Measurements from ENCODE around the gene ARHGEF17.

ARHGEF17 gene

DNA sequence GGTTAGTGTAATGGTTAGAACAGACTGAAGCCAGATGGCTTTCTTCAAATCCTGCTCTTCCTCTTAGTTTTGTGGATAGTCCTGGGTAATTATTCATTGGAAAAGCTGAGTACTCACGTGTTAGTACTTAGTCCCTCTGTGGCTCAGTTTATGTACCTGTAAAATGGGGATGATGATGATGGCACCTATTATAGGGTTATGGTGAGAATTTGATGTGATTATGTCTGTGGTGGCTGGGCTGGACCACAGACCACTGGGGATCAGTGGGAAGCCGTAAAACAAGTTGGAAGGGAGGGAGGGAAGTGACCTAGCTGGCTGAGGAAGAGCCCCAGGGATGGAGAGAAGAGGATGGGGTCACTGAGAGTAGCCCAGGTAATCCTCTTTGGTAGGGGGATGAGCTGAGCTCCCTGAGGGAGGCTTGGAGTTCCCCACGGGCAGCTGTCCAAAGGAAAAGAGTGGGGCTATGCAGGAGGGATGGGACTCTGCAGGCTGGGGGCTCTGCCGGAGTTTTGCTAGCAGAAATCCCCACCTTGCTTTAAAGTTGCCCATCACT, 19.8 kb downstream of the ARHGEF17 start:
- TF ChIP-seq, protein P1, sequence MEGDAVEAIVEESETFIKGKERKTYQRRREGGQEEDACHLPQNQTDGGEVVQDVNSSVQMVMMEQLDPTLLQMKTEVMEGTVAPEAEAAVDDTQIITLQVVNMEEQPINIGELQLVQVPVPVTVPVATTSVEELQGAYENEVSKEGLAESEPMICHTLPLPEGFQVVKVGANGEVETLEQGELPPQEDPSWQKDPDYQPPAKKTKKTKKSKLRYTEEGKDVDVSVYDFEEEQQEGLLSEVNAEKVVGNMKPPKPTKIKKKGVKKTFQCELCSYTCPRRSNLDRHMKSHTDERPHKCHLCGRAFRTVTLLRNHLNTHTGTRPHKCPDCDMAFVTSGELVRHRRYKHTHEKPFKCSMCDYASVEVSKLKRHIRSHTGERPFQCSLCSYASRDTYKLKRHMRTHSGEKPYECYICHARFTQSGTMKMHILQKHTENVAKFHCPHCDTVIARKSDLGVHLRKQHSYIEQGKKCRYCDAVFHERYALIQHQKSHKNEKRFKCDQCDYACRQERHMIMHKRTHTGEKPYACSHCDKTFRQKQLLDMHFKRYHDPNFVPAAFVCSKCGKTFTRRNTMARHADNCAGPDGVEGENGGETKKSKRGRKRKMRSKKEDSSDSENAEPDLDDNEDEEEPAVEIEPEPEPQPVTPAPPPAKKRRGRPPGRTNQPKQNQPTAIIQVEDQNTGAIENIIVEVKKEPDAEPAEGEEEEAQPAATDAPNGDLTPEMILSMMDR (IDR thresholded peaks at IDR 0.05), result no peak

DNA sequence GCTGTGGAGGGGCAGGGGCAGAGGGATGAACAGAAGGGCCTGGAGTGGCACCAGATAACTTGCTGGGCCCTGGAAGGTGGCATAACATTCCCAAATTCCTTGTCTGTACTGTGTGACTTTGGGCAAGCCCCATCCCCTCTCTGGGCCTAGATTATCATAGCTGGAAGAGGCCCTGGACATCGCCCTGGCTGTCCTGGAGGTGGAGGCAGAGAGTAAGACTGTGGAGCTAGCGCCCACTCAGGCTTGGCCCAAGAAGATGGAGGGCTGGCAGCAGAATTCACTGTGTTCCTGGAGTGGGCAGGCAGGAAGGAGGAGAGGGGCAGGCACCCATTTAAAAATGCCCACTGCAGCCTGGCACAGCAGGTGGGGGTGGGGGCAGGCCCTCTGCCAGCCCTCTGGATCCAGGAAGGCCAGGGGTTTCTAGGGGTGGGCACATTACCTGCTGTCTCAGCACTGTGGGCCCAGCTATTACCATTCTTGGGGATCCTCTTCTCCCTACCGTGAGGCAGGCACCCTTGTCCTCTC, 22.6 kb downstream of the ARHGEF17 start:
- TF ChIP-seq, protein P1 (IDR thresholded peaks at IDR 0.05), result peak; percentile 19; the same call in 1 of the 2 replicates

DNA sequence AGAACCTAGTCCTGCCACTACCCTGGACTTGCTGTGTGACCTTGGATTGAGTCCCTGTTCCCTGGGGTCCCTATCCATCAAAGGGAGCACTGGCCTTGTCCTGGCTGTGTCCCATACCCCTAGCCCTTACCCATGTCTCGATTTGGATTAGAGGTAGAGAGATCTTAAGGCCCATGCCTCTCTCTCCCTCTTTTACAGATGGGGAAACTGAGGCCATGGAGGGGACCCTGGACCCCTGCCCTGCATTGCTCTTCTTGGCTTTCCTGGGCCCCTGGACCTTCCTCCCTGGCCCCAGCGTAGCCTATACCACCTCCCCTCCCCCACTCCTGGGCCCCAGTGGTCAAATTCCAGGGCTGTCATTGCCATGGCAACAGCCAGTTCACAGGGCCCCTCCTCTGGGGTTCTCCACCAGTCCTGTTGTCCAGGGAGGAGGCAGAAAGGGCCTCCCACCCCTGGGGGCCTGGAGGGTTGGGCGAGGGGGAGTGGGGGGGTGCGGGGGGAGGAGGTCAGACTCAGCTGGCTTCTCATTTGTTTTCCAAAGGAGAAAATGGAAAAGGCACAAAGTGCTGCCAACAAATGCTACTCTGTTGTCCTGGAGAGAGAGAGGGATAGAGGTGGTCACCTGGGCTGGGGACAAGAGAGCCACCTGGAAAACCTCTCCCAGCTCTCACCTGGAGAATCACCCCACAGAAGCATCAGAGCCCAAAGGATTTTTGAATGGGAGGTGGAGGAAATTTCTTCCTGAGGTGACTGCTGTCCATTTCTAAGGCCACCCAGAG, 23.3 kb downstream of the ARHGEF17 start:
- TF ChIP-seq, protein P1 (IDR thresholded peaks at IDR 0.05), result no peak

DNA sequence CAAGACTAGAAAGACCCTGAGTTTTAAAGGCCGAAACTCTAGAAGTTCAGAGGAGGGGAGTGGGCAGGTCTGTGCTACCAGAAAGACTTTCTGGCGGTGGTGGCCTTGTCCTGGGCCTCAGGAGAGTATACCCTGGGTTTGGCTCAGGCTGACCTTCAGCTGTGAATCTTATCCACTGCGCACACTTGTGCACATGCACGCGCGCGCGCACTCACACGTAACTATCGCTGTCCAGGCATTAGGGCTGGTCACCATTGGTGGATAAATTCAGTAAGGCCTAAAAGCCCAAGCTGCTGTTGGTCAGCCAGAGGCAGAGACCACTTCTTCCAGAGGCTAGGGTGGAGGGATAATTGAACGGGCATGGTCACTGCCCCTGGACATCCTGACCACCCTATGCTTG, 25.1 kb downstream of the ARHGEF17 start:
- TF ChIP-seq, protein P1 (IDR thresholded peaks at IDR 0.05), result no peak

DNA sequence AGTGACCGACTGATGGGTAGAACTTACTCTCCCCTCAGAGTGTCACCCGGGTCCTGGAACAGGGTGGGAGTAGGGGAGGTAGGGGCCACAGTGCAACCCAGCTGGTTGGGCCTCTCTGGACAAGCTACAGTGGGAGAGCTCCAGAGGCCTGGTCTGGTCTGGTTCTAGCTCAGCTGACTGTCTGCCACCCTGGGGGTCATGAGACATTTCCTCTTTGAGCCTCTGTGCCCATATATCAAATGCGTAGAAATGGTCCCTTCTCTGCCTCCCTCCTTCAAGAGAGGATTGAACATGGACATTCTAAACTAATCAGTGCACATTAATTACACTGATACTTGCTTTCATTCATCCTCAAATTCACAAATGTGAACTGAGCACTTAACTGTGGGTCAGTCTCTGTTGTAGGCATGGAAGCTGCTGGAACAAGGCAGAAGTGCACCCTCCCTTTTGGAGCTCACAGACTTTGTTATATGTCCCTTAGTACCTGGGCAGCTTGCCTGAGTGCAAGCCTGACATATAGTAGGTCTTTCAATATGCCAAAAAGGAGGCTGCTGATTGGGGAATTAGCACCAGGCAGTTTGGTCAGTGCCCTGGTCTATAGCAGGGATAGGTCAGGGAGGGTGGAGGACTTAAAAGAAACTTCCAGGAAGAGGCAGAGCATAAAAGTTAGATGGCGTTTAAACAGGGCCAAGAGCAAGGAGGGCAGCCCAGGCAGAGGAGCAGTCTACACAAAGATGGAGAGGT, 25.7 kb downstream of the ARHGEF17 start:
- TF ChIP-seq, protein P1 (IDR thresholded peaks at IDR 0.05), result no peak

DNA sequence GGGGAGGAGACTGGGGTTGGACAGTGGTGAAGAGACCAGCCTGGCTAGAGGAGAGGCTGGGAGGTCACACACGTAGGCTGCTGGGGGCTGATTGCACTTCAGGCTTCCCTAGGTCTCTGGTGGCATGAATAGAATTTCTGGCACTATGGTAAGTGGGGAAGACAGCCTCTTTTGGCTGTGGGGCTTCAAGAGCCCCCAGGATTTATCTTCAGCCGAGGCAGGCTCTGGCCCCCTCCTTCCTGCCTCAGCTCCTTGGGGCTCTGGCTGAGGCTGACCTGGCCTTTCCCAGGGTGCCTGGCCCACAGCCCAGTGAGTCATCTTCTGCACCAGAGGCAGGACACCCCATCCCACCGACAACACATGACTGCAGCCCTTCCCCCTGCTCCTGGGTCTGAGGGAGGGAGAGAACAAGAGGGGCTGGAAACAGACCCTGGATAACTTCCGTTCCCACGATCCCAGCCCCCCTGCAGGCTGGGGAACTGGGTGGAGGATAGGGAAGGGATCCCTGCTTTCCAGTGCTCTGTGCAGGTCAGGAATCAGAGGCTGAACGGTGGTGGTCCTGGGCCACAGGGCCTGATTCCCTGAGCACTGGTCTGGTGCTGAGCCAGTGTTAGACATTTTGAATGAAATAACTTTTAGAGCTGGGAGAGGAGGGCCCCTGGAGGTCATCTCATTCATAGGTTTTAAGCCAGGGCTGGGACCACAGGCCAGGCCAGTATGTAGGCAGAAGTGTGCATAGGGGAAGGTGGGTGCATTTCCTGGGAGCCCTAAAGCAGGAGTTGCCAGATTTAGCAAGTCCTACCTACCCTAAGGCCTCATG, 26.5 kb downstream of the ARHGEF17 start:
- TF ChIP-seq, protein P1 (IDR thresholded peaks at IDR 0.05), result no peak

Measured in LNCAP (cell line).